CD14-positive monocyte (primary cell): ENCODE results near the gene CHST15. TPM values are rescaled to one million over a fixed set of nuclear protein-coding genes. Genes with fewer than 3 reads are reported as not detected.

Experiments
- DNase-seq, 3 donors: peaks; one replicate each; pipeline ENCODE4 v3.0.0-alpha.2; 2011 to 2022
- H2AFZ ChIP-seq: 2 replicates; pipeline ENCODE4 v1.6.0; 2012; ENCODE audit warnings: mild to moderate bottlenecking, low read depth, low read length, inconsistent platforms; ENCODE audit not compliant: insufficient read depth, poor library complexity, severe bottlenecking
- H3K27ac ChIP-seq, 2 donors: 1 replicate in 1 of 2; 2 replicates in 1 of 2; pipeline ENCODE4 v1.5.1; 2012 to 2013; ENCODE audit warnings: low read length in 2 of 2, control low read depth in 1 of 2, inconsistent platforms in 1 of 2, low read depth in 1 of 2, mild to moderate bottlenecking in 1 of 2
- H3K27me3 ChIP-seq, 2 donors: one replicate each; pipeline versions ENCODE4 v1.6.0 to v1.6.1; 2011 to 2013; ENCODE audit warnings: low read length in 2 of 2; ENCODE audit not compliant: control insufficient read depth in 2 of 2, insufficient read depth in 2 of 2
- H3K36me3 ChIP-seq, 2 donors: replicated peaks in 1 of 2; 1 replicate in 1 of 2; 2 replicates in 1 of 2; pipeline versions ENCODE4 v1.5.1 to v1.6.1; 2012 to 2013; ENCODE audit warnings: low read length in 2 of 2, control low read depth in 1 of 2, inconsistent platforms in 1 of 2, mild to moderate bottlenecking in 1 of 2; ENCODE audit not compliant: insufficient read depth in 2 of 2, control insufficient read depth in 1 of 2
- H3K4me1 ChIP-seq, 2 donors: 1 replicate in 1 of 2; 2 replicates in 1 of 2; pipeline versions ENCODE4 v1.5.1 to v1.6.1; 2012 to 2013; ENCODE audit warnings: low read length in 2 of 2, control low read depth in 1 of 2, inconsistent platforms in 1 of 2, mild to moderate bottlenecking in 1 of 2, moderate library complexity in 1 of 2; ENCODE audit not compliant: insufficient read depth in 2 of 2, control insufficient read depth in 1 of 2
- H3K4me2 ChIP-seq: replicated peaks from 2 replicates; pipeline ENCODE3; 2012; ENCODE audit warnings: low read length, moderate library complexity, mild to moderate bottlenecking; ENCODE audit not compliant: poor library complexity, severe bottlenecking; ENCODE audit errors: extremely low read depth
- H3K4me3 ChIP-seq, 3 experiments: fragments of 200-600 bp in 1 of 3; sonication (generic) in 1 of 3; replicated peaks in 1 of 3; 1 replicate in 2 of 3; 2 replicates in 1 of 3; pipeline ENCODE4 v1.5.1; 2011 to 2013; ENCODE audit warnings: low read length in 3 of 3, mild to moderate bottlenecking in 3 of 3, control low read depth in 2 of 3, low read depth in 2 of 3, inconsistent platforms in 1 of 3, moderate library complexity in 1 of 3
- H3K79me2 ChIP-seq: 2 replicates; pipeline ENCODE4 v1.6.0; 2012; ENCODE audit warnings: mild to moderate bottlenecking, control low read depth, inconsistent platforms, low read length, moderate library complexity; ENCODE audit not compliant: insufficient read depth
- H3K9ac ChIP-seq: 2 replicates; pipeline ENCODE4 v1.6.0; 2017; ENCODE audit warnings: low read length, mild to moderate bottlenecking; ENCODE audit not compliant: insufficient read depth, poor library complexity, severe bottlenecking
- H3K9me3 ChIP-seq, 2 donors: replicated peaks in 1 of 2; 1 replicate in 1 of 2; 2 replicates in 1 of 2; pipeline versions ENCODE4 v1.5.1 to v1.6.1; 2012 to 2013; ENCODE audit warnings: low read length in 2 of 2, control low read depth in 1 of 2; ENCODE audit not compliant: control insufficient read depth in 1 of 2, insufficient read depth in 1 of 2
- H4K20me1 ChIP-seq: 2 replicates; pipeline ENCODE4 v1.6.0; 2012; ENCODE audit warnings: mild to moderate bottlenecking, low read length, control low read depth, moderate library complexity; ENCODE audit not compliant: insufficient read depth
- H3K27ac Mint-ChIP-seq, 7 donors: one replicate each; pipeline ENCODE4 v1.8.0; 2020; ENCODE audit warnings: mild to moderate bottlenecking in 7 of 7, mixed read lengths in 7 of 7, moderate library complexity in 6 of 7, inconsistent platforms in 2 of 7
- H3K27me3 Mint-ChIP-seq, 3 donors: one replicate each; pipeline ENCODE4 v1.8.0; 2021 to 2022; ENCODE audit warnings: low read depth in 3 of 3, mild to moderate bottlenecking in 3 of 3, mixed read lengths in 3 of 3, moderate library complexity in 3 of 3, inconsistent platforms in 1 of 3
- H3K36me3 Mint-ChIP-seq, 2 donors: one replicate each; pipeline ENCODE4 v1.8.0; 2020; ENCODE audit warnings: mixed read lengths in 2 of 2, inconsistent platforms in 1 of 2, mild to moderate bottlenecking in 1 of 2
- H3K4me1 Mint-ChIP-seq: one replicate; pipeline ENCODE4 v1.8.0; 2020; ENCODE audit warnings: mild to moderate bottlenecking, mixed read lengths
- H3K4me3 Mint-ChIP-seq, 2 donors: one replicate each; pipeline ENCODE4 v1.8.0; 2020; ENCODE audit warnings: mild to moderate bottlenecking in 2 of 2, mixed read lengths in 2 of 2, moderate library complexity in 1 of 2
- H3K9me3 Mint-ChIP-seq, 7 donors: one replicate each; pipeline ENCODE4 v1.8.0; 2020 to 2022; ENCODE audit warnings: mixed read lengths in 7 of 7, mild to moderate bottlenecking in 6 of 7, moderate library complexity in 6 of 7, inconsistent platforms in 2 of 7
- WGBS: methylation state at CpG from one replicate; pipeline ENCODE4 v1.1.5; 2013; ENCODE audit warnings: missing lambda C conversion rate; ENCODE audit not compliant: insufficient coverage; 5-methylcytosine and 5-hydroxymethylcytosine counted together
- intact Hi-C, 2 donors: fragments of 100-400 bp; cut with micrococcal nuclease; formaldehyde crosslinking; loops; one replicate each; pipeline versions ENCODE4 v1.15.0 to v1.15.1; 2023
- polyA plus RNA-seq, 3 donors: library from polyadenylated mRNA; depleted of rRNA in 1 of 3; unstranded in 2 of 3; stranded (reverse) in 1 of 3; fragments of 300-500 nt in 2 of 3; fragments of >200 nt in 1 of 3; fragmentation: Illumina TruSeq in 2 of 3; gene quantifications; 1 replicate in 2 of 3; 2 replicates in 1 of 3; pipeline ENCODE4 v1.2.3, GENCODE V29; 2012 to 2021
- TF ChIP-seq, protein P1 (sequence below): fragments of 200-600 bp; IDR thresholded peaks from one replicate; pipeline ENCODE4 v1.8.0; 2022; ENCODE audit warnings: antibody characterized with exemption, mild to moderate bottlenecking

The CHST15 gene
- polyA plus RNA-seq, 3 donors: 54.4 to 106 (median 87.5) TPM

DNA sequence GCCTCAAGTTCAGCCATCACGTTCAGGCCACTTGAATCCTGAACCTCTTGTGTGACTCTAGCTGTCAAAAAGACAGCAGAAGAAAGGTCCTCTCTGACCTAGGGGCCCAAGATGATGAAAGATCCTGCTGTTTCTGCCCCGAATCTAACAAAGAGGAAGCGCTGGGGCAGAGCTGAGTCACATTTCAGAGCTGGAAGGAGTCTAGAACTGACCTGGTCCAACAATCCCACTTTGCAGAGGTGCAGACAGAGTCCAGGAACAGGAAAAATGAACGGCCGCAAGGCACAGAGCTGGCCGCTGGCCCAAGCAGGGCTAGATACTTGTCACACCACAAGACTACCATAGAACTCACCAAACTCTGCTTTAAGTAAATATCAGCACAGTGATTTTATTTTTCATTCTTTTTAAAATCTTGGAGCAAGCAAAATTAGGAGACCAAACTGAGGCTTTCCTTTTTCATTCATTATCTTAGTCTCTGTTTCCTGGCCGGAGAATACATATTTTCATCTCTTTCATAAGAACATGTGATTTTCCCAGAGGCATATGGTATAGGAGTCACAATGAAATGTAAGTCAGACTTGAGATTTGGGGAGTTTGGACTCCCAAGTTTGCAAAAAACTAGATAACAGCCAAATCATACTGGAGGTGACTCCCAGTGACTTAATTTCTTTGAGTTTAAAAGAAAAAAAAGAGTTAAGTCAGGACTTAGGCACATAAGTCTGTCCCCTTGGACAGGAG lies 52.8 kb downstream of the CHST15 start:
- WGBS: 23% methylated on average over 4 of the region's 7 CpGs
- Histone ChIP-seq H3K27ac (peak overlapping the region; percentile 69 to 88), H4K20me1 (peaks cover 19% of the 10 kb centered on the region), H3K36me3 (peaks cover 51 to 73% of the 10 kb centered on the region in 2 donors), H3K9me3 (no peaks in the 10 kb centered on the region), H2AFZ (no peak overlapping the region), H3K4me1 (peaks cover 94 to 97% of the 10 kb centered on the region in 2 donors), H3K79me2 (peaks cover 5% of the 10 kb centered on the region), H3K27me3 (no peaks in the 10 kb centered on the region), H3K9ac (peak overlapping the region; percentile 33), H3K4me3 (peak overlapping the region in 1 of 3 experiments; percentile 31), H3K4me2 (peak overlapping the region; percentile 16)
- intact Hi-C loops: loop anchor here in 1 of 2 donors (2.0 kb wide), 1 partner anchor 54 kb away; no protein-coding TSS in a partner anchor
- Mint-ChIP-seq H3K9me3 (peaks cover 0 to 2% (median 0%) of the 10 kb centered on the region in 7 donors), H3K27ac (peak overlapping the region; percentile 95 to 99 (median 97)), H3K4me3 (peak overlapping the region; percentile 34 to 62), H3K4me1 (peaks cover 96% of the 10 kb centered on the region), H3K27me3 (peaks cover 0 to 5% (median 3%) of the 10 kb centered on the region in 3 donors), H3K36me3 (peaks cover 94 to 96% of the 10 kb centered on the region in 2 donors)
- TF ChIP-seq, protein P1, sequence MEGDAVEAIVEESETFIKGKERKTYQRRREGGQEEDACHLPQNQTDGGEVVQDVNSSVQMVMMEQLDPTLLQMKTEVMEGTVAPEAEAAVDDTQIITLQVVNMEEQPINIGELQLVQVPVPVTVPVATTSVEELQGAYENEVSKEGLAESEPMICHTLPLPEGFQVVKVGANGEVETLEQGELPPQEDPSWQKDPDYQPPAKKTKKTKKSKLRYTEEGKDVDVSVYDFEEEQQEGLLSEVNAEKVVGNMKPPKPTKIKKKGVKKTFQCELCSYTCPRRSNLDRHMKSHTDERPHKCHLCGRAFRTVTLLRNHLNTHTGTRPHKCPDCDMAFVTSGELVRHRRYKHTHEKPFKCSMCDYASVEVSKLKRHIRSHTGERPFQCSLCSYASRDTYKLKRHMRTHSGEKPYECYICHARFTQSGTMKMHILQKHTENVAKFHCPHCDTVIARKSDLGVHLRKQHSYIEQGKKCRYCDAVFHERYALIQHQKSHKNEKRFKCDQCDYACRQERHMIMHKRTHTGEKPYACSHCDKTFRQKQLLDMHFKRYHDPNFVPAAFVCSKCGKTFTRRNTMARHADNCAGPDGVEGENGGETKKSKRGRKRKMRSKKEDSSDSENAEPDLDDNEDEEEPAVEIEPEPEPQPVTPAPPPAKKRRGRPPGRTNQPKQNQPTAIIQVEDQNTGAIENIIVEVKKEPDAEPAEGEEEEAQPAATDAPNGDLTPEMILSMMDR: no peak
- peak; percentile 82 to 90 (median 88) for DNase-seq

DNA sequence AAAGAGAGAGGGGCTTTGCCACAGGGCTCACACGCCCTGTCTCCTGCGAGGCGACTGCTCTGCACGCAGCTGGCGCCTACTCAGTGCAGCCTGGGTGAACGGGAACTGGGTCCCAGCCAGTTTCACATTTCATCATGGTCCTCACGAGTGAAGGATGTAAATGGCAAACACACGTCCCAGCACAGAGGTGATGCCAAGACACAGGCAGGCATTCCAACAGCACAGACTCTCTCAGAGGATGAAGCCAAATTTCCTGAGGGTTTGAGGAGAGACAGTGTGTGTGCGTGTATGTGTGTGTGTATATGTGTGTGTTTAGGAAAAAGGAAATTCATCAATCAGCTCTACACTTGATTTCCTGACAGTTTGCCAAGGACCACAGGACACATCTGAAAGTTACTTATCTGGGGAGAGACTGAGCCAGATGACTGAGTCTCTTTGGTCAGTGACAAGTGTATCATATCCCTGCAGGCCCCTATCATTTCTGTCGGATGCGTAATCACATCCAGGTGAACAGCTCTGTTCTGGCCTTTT lies 53.9 kb downstream of the CHST15 start:
- H3K4me1 Mint-ChIP-seq: peaks cover 92% of the 10 kb centered on the region
- H3K4me3 Mint-ChIP-seq: peak overlapping the region in 1 of 2 donors; percentile 16
- no peak overlapping the region for H3K9ac ChIP-seq
- peak overlapping the region in 1 of 2 donors; percentile 88 for H3K27ac ChIP-seq
- H3K27me3 ChIP-seq: no peaks in the 10 kb centered on the region
- H3K36me3 Mint-ChIP-seq: peaks cover 86 to 88% of the 10 kb centered on the region in 2 donors
- H3K4me3 ChIP-seq: no peak overlapping the region
- H3K9me3 ChIP-seq: no peaks in the 10 kb centered on the region
- H2AFZ ChIP-seq: no peak overlapping the region
- H3K27ac Mint-ChIP-seq: peak overlapping the region; percentile 95 to 99 (median 97)
- no peak overlapping the region for H3K4me2 ChIP-seq
- H3K36me3 ChIP-seq: peaks cover 42 to 63% of the 10 kb centered on the region in 2 donors
- peaks cover 11% of the 10 kb centered on the region for H4K20me1 ChIP-seq
- TF ChIP-seq, protein P1: no peak
- H3K9me3 Mint-ChIP-seq: peaks cover 0 to 3% (median 0%) of the 10 kb centered on the region in 7 donors
- DNase-seq: peak in 2 of 3 donors; percentile 62 to 64
- H3K79me2 ChIP-seq: peaks cover 5% of the 10 kb centered on the region
- 20% methylated on average over 8 of the region's 11 CpGs for WGBS
- H3K27me3 Mint-ChIP-seq: peaks cover 0 to 5% (median 3%) of the 10 kb centered on the region in 3 donors
- peaks cover 99 to 100% of the 10 kb centered on the region in 2 donors for H3K4me1 ChIP-seq
- intact Hi-C loops: loop anchor here (2.0 to 5.0 kb wide), 3 partner anchors 33 to 55 kb away; partner anchors contain the start of gene CHST15 (in 1 of the 2)
